Activated B cell treated with CpG ODN at 0.5 μM for 24 hours (primary cell): ENCODE measurements around the gene SPAG6. TPM values are rescaled to one million over a fixed set of nuclear protein-coding genes. Genes with fewer than 3 reads are reported as not detected.
"Not testable (repeated sequence)": the region's sequence is repeated elsewhere in the genome, so short reads cannot be mapped to it uniquely, and the experiment has no call there.

Experiments
- ATAC-seq: fragments of 200-7000 bp; cut with Tn5 transposase; one replicate; pipeline ENCODE4 v1.10.0; 2021; ENCODE audit warnings: low read depth, mild to moderate bottlenecking, moderate library complexity
- CTCF ChIA-PET: fragments of 350-600 bp; sonication (Branson Sonifier 250); formaldehyde crosslinking; loops from one replicate; lab custom pipeline; 2021; ENCODE audit warnings: antibody characterized with exemption; lab: Charles Lee
- POLR2A ChIA-PET: fragments of 350-600 bp; sonication (Branson Sonifier 250); formaldehyde crosslinking; loops from one replicate; lab custom pipeline; 2021; ENCODE audit warnings: antibody characterized with exemption; lab: Charles Lee
- DNase-seq: peaks from one replicate; pipeline ENCODE4 v3.0.0; 2022
- H3K27ac Mint-ChIP-seq: one replicate; pipeline ENCODE4 v1.8.0; 2020; ENCODE audit warnings: mixed read lengths
- H3K27me3 Mint-ChIP-seq: one replicate; pipeline ENCODE4 v1.8.0; 2021; ENCODE audit warnings: mixed read lengths
- H3K36me3 Mint-ChIP-seq: one replicate; pipeline ENCODE4 v1.8.0; 2021; ENCODE audit warnings: low read depth, mixed read lengths
- H3K4me1 Mint-ChIP-seq: one replicate; pipeline ENCODE4 v1.8.0; 2021; ENCODE audit warnings: mixed read lengths
- H3K4me3 Mint-ChIP-seq: one replicate; pipeline ENCODE4 v1.8.0; 2020; ENCODE audit warnings: mild to moderate bottlenecking, mixed read lengths
- H3K9me3 Mint-ChIP-seq: one replicate; pipeline ENCODE4 v1.8.0; 2020; ENCODE audit warnings: mixed read lengths
- CTCF ChIP-seq: fragments of 200-600 bp; IDR thresholded peaks from one replicate; pipeline ENCODE4 v1.8.0; 2022; ENCODE audit warnings: antibody characterized with exemption, mild to moderate bottlenecking
- intact Hi-C: fragments of 100-400 bp; cut with micrococcal nuclease; formaldehyde crosslinking; loops from one replicate; pipeline ENCODE4 v1.15.1; 2024
- total RNA-seq: library from RNA; stranded (reverse); gene quantifications from 2 replicates; pipeline ENCODE4 v1.2.3, GENCODE V29; 2022

Gene SPAG6
- total RNA-seq, 1 donor from 2014 or later = 0.62 TPM

- ChIA-PET CTCF (no interaction called here), POLR2A (no interaction called here)
- Mint-ChIP-seq H3K27me3 (peaks cover 18% of the 10 kb centered on the region), H3K36me3 (no peaks in the 10 kb centered on the region), H3K4me1 (no peaks in the 10 kb centered on the region), H3K4me3 (no peak overlapping the region), H3K9me3 (no peaks in the 10 kb centered on the region), H3K27ac (no peak overlapping the region)
- no peak for TF ChIP-seq CTCF
- ATAC-seq (no peak), DNase-seq (no peak)
- intact Hi-C loops = no loop called here
Measured at GRCh38 chr10:22351131-22351703, 5.9 kb downstream of the SPAG6 start.

GRCh38 chr10:22356324-22356873, 11.1 kb downstream of the SPAG6 start:
- CTCF ChIA-PET = no interaction called here
- no peak for ATAC-seq
- TF ChIP-seq CTCF = no peak
- POLR2A ChIA-PET = no interaction called here
- Mint-ChIP-seq H3K36me3 (no peaks in the 10 kb centered on the region), H3K4me3 (no peak overlapping the region), H3K4me1 (no peaks in the 10 kb centered on the region), H3K27ac (no peak overlapping the region), H3K9me3 (no peaks in the 10 kb centered on the region), H3K27me3 (peaks cover 8% of the 10 kb centered on the region)
- intact Hi-C loops = no loop called here
- DNase-seq = no peak

- intact Hi-C loops, H3K9me3 Mint-ChIP-seq, H3K4me3 Mint-ChIP-seq, DNase-seq, ATAC-seq, CTCF ChIA-PET, H3K27ac Mint-ChIP-seq, H3K36me3 Mint-ChIP-seq, POLR2A ChIA-PET, H3K27me3 Mint-ChIP-seq, H3K4me1 Mint-ChIP-seq: not testable (repeated sequence)
Measured at GRCh38 chr10:22357770-22358169, 12.5 kb downstream of the SPAG6 start.

GRCh38 chr10:22363305-22363704, 18.0 kb downstream of the SPAG6 start:
- H3K4me3 Mint-ChIP-seq = no peak overlapping the region
- DNase-seq = no peak

GRCh38 chr10:22364407-22365140, 19.3 kb downstream of the SPAG6 start:
- intact Hi-C loops = loop anchor here (1.0 to 2.0 kb wide), 2 partner anchors 20 to 73 kb away; partner anchors contain the start of gene SPAG6
- no peak overlapping the region for H3K4me3 Mint-ChIP-seq
- H3K9me3 Mint-ChIP-seq = no peaks in the 10 kb centered on the region
- H3K27me3 Mint-ChIP-seq = no peaks in the 10 kb centered on the region
- no peaks in the 10 kb centered on the region for H3K36me3 Mint-ChIP-seq
- H3K27ac Mint-ChIP-seq = no peak overlapping the region
- ChIA-PET CTCF (no interaction called here), POLR2A (interaction anchor here (0.5 to 0.6 kb wide), 2 partner anchors 13 to 387 kb away, joined by 4 to 5 read pairs; no protein-coding TSS in a partner anchor)
- peaks cover 24% of the 10 kb centered on the region for H3K4me1 Mint-ChIP-seq
- DNase-seq = no peak
- TF ChIP-seq CTCF = no peak
- no peak for ATAC-seq

More at GRCh38 chr10:22363305-22363704, 18.0 kb downstream of the SPAG6 start:
- Mint-ChIP-seq H3K36me3 (no peaks in the 10 kb centered on the region), H3K9me3 (no peaks in the 10 kb centered on the region), H3K4me1 (peaks cover 20% of the 10 kb centered on the region), H3K27me3 (no peaks in the 10 kb centered on the region), H3K27ac (no peak overlapping the region)
- CTCF ChIA-PET = no interaction called here
- intact Hi-C loops = no loop called here
- POLR2A ChIA-PET = no interaction called here
- ATAC-seq = no peak
- no peak for TF ChIP-seq CTCF
